Cortex of kidney (tissue), 1 donor: Measurements from ENCODE around the gene ELK4.

Experiments
- DNase-seq: peaks from one replicate; lab custom pipeline; 2025; lab: John Stamatoyannopoulos, UW

Gene ELK4

DNA sequence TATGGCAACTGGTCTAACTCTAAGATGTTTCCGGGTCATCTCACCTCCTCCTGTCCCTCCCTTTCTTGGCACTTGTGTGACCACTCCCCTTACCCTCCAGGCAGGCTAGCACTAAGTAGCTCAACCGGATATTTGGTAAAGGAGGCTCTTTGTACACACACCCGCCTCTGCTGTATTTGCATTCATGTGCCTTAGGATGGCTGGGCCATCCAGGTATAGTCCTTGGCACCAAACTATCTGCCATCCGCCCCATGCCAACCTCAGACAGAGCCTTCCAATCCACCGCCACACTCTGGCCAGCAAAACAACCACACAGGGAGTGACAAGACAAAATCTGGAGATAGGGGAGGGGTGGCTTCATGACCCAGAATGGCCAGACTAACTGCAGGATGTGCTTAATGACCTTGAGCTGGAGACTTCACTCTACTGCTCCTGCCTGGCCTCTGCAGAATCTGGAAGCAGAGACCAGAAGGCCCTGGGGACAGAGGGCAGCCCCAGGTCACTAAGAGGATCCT is 67.8 kb downstream of the ELK4 start:
- no peak for DNase-seq

DNA sequence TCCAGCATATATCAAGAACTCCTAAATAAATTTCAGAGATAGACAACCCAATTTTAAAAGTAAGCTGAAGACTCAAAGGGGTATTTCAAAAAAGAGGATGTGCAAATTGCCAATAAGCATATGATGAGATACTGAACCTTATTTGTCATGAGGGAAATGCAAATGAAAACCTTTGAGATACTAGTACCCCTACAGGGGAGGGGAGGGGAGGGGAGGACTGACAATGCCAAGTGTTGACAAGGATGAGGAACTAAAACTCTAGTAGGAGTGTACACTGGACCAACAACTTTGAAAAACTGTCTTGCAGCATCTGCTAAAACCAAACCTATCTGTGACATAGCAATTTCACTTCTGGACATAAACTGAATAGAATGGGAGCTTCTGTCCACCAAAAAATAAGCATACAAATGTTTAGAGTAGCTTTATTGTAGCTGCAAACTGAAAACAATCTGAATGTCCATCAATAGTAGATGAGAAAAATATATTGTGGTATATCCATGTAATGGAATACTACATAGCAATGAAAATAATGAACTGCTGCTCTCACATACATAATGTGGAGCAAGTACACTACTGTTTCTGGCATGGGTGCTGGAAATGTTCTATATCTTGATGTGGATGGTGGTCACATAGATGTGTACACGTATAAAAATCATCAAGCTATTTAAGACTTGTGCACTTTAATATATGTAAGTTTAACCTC is 70.2 kb downstream of the ELK4 start:
- no peak for DNase-seq
